ENCODE measurements around the gene TMEM62. TPM values are rescaled to one million over a fixed set of nuclear protein-coding genes. Genes with fewer than 3 reads are reported as not detected.

TMEM62 gene
- total RNA-seq, 2 experiments from 2014 or later: 15.3 to 18.5 TPM

Other genes starting within 250 kb of the TMEM62 start
- 10 to 100 TPM; 12.1 to 12.3 TPM for gene TTBK2, start 212.8 kb upstream of the TMEM62 start, total RNA-seq
- 10 to 100 TPM; 27.8 to 31.8 TPM for gene UBR1, start 27.5 kb upstream of the TMEM62 start, total RNA-seq
- gene CCNDBP1, start 51.8 kb downstream of the TMEM62 start, total RNA-seq: 10 to 100 TPM; 65.8 to 72.5 TPM
- not detected for gene EPB42, start 87.4 kb downstream of the TMEM62 start, total RNA-seq
- not detected for gene TGM5, start 133.3 kb downstream of the TMEM62 start, total RNA-seq
- gene TGM7, start 168.7 kb downstream of the TMEM62 start, total RNA-seq: not detected
- 10 to 100 TPM; 10.5 to 12.6 TPM for gene LCMT2, start 197.0 kb downstream of the TMEM62 start, total RNA-seq
- gene ZSCAN29, start 237.5 kb downstream of the TMEM62 start, total RNA-seq: 10 to 100 TPM; 25.4 to 28.2 TPM
- 10 to 100 TPM; 35.0 to 38.1 TPM for gene TUBGCP4, start 237.5 kb downstream of the TMEM62 start, total RNA-seq